ENCODE data around the gene ALKAL2. TPM values are rescaled to one million over a fixed set of nuclear protein-coding genes. Genes with fewer than 3 reads are reported as not detected.

Gene ALKAL2
- total RNA-seq, 2 experiments from 2014 or later, result not detected

- Histone ChIP-seq H3K27ac (ENCODE audit: low read depth in 1 of 2, low read length in 2 of 2) (no peak overlapping the region), H3K4me3 (ENCODE audit: low read length) (peak overlapping the region; percentile 25), H3K9me3 (ENCODE audit: control insufficient read depth in 1 of 2, insufficient read depth in 1 of 2, low read length in 2 of 2) (peaks cover 0 to 5% of the 10 kb centered on the region in 2 experiments), H3K27me3 (ENCODE audit: control insufficient read depth in 1 of 2, insufficient read depth in 2 of 2, low read length in 2 of 2) (peaks cover 39 to 42% of the 10 kb centered on the region in 2 experiments), H3K36me3 (ENCODE audit: insufficient read depth, low read length) (no peaks in the 10 kb centered on the region), H3K4me1 (ENCODE audit: insufficient read depth, low read length) (peaks cover 17% of the 10 kb centered on the region)
- ChIA-PET CTCF (interaction anchor here (1.4 kb wide), 2 partner anchors 42 to 87 kb away, joined by 3 to 4 read pairs; no protein-coding TSS in a partner anchor), POLR2A (interaction anchor here (1.3 to 1.6 kb wide), 2 partner anchors 15 to 114 kb away, joined by 3 read pairs; no protein-coding TSS in a partner anchor)
- Mint-ChIP-seq H3K36me3 (ENCODE audit: low read depth) (no peaks in the 10 kb centered on the region), H3K27me3 (peaks cover 58% of the 10 kb centered on the region), H3K9me3 (no peaks in the 10 kb centered on the region), H3K4me3 (peak overlapping the region; percentile 81), H3K27ac (no peak overlapping the region), H3K4me1 (ENCODE audit: low read depth) (peaks cover 16% of the 10 kb centered on the region)
- DNase-seq, result peak in 2 of 14 experiments; percentile 31 to 38
- peak; percentile 26 for ATAC-seq (ENCODE audit: poor library complexity)
- intact Hi-C loops (cut with DNase I, micrococcal nuclease), result loop anchor here in 1 of 2 experiments (1.0 to 2.0 kb wide), 3 partner anchors 42 to 345 kb away; no protein-coding TSS in a partner anchor
- TF ChIP-seq CTCF (IDR thresholded peaks at IDR 0.05), result no peak
These were observed 1.6 kb upstream of the ALKAL2 start for GRCh38 chr2:289362-290089.

GRCh38 chr2:288758-289361, 969 bp upstream of the ALKAL2 start:
- H3K4me3 ChIP-seq (ENCODE audit: low read length), result peak overlapping the region; percentile 12
- Mint-ChIP-seq H3K4me3 (no peak overlapping the region), H3K36me3 (ENCODE audit: low read depth) (no peaks in the 10 kb centered on the region), H3K27me3 (peaks cover 55% of the 10 kb centered on the region), H3K4me1 (ENCODE audit: low read depth) (peaks cover 16% of the 10 kb centered on the region), H3K27ac (no peak overlapping the region), H3K9me3 (no peaks in the 10 kb centered on the region)
- peaks cover 39 to 42% of the 10 kb centered on the region in 2 experiments for H3K27me3 ChIP-seq (ENCODE audit: control insufficient read depth in 1 of 2, insufficient read depth in 2 of 2, low read length in 2 of 2)
- peaks cover 0 to 5% of the 10 kb centered on the region in 2 experiments for H3K9me3 ChIP-seq (ENCODE audit: control insufficient read depth in 1 of 2, insufficient read depth in 1 of 2, low read length in 2 of 2)
- H3K36me3 ChIP-seq (ENCODE audit: insufficient read depth, low read length), result no peaks in the 10 kb centered on the region
- DNase-seq, result no peak
- ChIA-PET POLR2A (interaction anchor here (1.6 kb wide), 1 partner anchor 113 kb away, joined by 3 read pairs; no protein-coding TSS in a partner anchor), CTCF (no interaction called here)
- intact Hi-C loops (cut with DNase I, micrococcal nuclease), result loop anchor here in 1 of 2 experiments (1.0 kb wide), 1 partner anchor 42 kb away; no protein-coding TSS in a partner anchor
- no peak for TF ChIP-seq CTCF (IDR thresholded peaks at IDR 0.05)
- H3K4me1 ChIP-seq (ENCODE audit: insufficient read depth, low read length), result peaks cover 17% of the 10 kb centered on the region
- no peak for ATAC-seq (ENCODE audit: poor library complexity)
- no peak overlapping the region for H3K27ac ChIP-seq (ENCODE audit: low read depth in 1 of 2, low read length in 2 of 2)

GRCh38 chr2:287471-287885, 413 bp downstream of the ALKAL2 start:
- no peak for ATAC-seq (ENCODE audit: poor library complexity)
- intact Hi-C loops (cut with DNase I, micrococcal nuclease), result no loop called here

More at GRCh38 chr2:287471-287885, 413 bp downstream of the ALKAL2 start:
- peak in 2 of 14 experiments; percentile 12 to 22 for DNase-seq
- Mint-ChIP-seq H3K9me3 (no peaks in the 10 kb centered on the region), H3K36me3 (ENCODE audit: low read depth) (peaks cover under 1% of the 10 kb centered on the region), H3K27me3 (peaks cover 46% of the 10 kb centered on the region), H3K27ac (no peak overlapping the region), H3K4me1 (ENCODE audit: low read depth) (peaks cover 16% of the 10 kb centered on the region), H3K4me3 (no peak overlapping the region)
- ChIA-PET CTCF (no interaction called here), POLR2A (interaction anchor here (0.9 kb wide), 1 partner anchor 22 kb away, joined by 4 read pairs; no protein-coding TSS in a partner anchor)
- H3K27me3 ChIP-seq (ENCODE audit: control insufficient read depth in 1 of 2, insufficient read depth in 2 of 2, low read length in 2 of 2), result peaks cover 39 to 42% of the 10 kb centered on the region in 2 experiments
- TF ChIP-seq CTCF (IDR thresholded peaks at IDR 0.05), result no peak
- peaks cover 0 to 5% of the 10 kb centered on the region in 2 experiments for H3K9me3 ChIP-seq (ENCODE audit: control insufficient read depth in 1 of 2, insufficient read depth in 1 of 2, low read length in 2 of 2)
- H3K36me3 ChIP-seq (ENCODE audit: insufficient read depth, low read length), result no peaks in the 10 kb centered on the region
- peaks cover 17% of the 10 kb centered on the region for H3K4me1 ChIP-seq (ENCODE audit: insufficient read depth, low read length)
- no peak overlapping the region for H3K27ac ChIP-seq (ENCODE audit: low read depth in 1 of 2, low read length in 2 of 2)
- no peak overlapping the region for H3K4me3 ChIP-seq (ENCODE audit: low read length)

All from CD4-positive, alpha-beta T cell (primary cell).